ENCODE data around the gene APEH.

Gene APEH

DNA sequence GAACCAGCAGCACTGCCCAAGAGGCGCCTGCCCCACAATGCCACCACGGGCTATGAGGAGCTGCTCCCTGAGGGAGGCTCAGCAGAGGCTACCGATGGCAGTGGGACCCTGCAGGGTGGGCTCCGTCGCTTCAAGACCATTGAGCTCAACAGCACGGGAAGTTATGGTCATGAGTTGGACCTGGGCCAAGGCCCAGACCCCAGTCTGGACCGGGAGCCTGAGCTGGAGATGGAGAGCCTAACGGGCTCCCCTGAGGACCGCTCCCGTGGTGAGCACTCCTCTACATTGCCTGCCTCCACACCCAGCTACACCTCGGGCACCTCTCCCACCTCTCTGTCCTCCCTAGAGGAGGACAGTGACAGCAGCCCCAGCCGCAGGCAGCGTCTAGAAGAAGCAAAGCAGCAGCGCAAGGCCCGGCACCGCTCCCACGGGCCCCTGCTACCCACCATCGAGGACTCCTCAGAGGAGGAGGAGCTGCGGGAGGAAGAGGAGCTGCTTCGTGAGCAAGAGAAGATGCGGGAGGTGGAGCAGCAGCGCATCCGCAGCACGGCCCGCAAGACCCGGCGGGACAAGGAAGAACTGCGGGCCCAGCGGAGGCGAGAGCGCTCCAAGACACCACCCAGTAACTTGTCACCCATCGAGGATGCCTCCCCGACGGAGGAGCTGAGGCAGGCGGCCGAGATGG is 21.8 kb upstream of the APEH start:
- no peak for DNase-seq

DNA sequence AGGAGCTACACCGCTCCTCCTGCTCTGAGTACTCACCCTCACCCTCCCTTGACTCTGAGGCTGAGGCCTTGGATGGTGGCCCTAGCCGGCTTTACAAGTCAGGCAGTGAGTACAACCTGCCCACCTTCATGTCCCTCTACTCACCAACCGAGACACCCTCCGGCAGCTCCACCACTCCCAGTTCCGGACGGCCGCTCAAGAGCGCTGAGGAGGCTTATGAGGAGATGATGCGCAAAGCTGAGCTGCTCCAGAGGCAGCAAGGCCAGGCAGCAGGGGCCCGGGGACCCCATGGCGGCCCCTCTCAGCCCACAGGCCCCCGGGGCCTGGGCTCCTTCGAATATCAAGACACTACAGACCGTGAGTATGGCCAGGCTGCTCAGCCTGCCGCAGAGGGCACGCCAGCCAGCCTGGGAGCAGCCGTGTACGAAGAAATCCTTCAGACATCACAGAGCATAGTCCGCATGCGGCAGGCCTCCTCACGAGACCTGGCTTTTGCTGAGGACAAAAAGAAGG is 21.2 kb upstream of the APEH start:
- DNase-seq, result no peak

DNA sequence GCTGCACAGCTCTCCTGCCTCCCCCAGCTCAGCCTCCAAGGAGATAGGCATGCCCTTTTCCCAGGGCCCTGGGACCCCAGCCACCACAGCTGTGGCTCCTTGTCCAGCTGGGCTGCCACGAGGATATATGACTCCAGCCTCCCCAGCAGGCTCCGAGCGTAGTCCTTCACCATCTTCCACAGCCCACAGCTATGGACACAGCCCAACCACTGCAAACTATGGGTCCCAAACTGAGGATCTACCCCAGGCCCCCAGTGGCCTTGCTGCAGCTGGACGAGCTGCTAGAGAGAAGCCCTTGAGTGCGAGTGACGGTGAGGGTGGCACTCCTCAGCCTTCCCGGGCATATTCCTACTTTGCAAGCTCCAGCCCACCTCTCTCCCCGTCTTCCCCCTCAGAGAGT is 20.5 kb upstream of the APEH start:
- no peak for DNase-seq

GRCh38 chr3:49654176-49654825 is 19.9 kb upstream of the APEH start:
- DNase-seq, result no peak

DNA sequence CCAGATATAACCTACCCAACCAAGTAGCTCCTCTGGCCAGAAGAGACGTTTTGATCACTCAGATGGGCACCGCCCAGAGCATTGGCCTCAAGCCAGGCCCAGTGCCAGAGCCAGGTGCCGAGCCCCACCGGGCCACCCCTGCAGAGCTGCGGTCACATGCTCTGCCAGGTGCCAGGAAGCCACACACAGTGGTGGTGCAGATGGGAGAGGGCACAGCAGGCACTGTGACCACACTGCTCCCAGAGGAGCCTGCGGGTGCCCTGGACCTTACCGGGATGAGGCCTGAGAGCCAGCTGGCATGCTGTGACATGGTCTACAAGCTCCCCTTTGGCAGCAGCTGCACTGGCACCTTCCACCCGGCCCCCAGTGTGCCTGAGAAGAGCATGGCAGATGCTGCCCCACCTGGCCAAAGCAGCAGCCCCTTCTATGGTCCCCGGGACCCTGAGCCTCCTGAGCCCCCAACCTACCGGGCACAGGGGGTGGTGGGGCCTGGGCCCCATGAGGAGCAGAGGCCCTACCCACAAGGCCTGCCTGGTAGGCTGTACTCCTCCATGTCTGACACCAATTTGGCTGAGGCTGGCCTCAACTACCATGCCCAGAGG is 19.1 kb upstream of the APEH start:
- no peak for DNase-seq

DNA sequence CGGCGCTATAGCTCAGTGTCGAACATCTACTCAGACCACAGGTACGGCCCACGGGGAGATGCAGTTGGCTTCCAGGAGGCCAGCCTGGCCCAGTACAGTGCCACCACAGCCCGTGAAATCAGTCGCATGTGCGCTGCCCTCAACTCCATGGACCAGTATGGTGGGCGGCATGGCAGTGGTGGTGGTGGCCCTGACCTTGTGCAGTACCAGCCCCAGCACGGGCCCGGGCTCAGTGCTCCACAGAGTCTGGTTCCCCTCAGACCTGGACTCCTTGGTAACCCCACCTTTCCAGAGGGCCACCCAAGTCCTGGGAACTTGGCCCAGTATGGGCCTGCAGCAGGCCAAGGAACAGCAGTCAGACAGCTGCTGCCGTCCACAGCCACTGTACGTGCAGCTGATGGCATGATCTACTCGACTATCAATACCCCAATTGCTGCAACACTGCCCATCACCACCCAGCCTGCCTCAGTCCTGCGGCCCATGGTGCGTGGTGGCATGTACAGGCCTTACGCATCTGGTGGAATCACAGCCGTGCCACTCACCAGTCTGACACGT is 18.3 kb upstream of the APEH start:
- no peak for DNase-seq

DNA sequence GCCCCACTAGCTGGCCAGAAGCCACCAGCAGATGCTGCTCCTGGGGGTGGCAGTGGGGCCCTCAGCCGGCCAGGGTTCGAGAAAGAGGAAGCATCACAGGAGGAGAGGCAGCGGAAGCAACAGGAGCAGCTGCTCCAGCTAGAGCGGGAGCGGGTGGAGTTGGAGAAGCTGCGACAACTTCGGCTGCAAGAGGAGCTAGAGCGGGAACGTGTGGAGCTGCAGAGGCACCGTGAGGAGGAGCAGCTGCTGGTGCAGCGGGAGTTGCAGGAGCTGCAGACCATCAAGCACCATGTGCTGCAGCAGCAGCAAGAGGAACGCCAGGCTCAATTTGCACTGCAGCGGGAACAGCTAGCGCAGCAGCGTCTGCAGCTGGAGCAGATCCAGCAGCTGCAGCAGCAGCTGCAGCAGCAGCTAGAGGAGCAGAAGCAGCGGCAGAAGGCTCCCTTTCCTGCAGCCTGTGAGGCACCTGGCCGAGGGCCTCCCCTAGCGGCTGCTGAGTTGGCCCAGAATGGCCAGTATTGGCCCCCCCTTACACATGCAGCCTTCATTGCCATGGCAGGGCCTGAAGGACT is 17.5 kb upstream of the APEH start:
- no peak for DNase-seq

- no peak for DNase-seq
Observed at GRCh38 chr3:49657208-49657915, 16.8 kb upstream of the APEH start.

- DNase-seq, result no peak
Observed at GRCh38 chr3:49658711-49659110, 15.4 kb upstream of the APEH start.

DNA sequence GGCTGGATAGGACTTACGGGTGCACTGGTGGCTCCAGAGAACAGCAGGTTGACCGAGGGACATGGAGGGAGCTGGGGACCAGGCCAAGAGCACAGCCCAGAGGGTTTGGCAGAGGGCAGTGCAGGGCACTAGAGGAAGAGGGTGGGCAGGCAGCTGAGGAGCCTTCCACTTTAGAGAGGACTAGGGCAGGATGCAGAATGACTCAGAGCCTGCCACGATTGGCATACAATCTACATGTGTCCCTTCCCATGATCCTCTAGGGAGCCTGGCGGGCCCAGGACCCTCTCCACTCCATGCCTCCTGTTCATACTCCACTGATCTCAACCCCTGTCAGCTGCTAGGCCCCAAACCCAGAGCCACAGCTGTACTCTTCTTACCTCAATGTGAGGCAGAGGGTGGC is 14.4 kb upstream of the APEH start:
- DNase-seq, result no peak

- DNase-seq, result no peak
Observed at GRCh38 chr3:49661281-49661680, 12.9 kb upstream of the APEH start.

DNA sequence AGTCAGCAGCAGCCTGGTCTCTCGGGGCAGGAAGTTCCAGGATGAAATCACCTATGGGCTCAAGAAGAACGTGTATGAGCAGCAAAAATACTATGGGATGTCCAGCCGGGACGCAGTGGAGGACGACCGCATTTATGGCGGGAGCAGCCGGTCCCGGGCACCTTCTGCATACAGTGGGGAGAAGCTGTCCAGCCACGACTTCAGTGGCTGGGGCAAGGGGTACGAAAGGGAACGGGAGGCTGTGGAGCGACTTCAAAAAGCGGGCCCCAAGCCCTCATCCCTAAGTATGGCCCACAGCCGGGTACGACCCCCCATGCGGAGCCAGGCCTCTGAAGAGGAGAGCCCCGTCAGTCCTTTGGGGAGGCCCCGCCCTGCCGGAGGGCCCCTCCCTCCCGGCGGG is 12.1 kb upstream of the APEH start:
- no peak for DNase-seq

DNA sequence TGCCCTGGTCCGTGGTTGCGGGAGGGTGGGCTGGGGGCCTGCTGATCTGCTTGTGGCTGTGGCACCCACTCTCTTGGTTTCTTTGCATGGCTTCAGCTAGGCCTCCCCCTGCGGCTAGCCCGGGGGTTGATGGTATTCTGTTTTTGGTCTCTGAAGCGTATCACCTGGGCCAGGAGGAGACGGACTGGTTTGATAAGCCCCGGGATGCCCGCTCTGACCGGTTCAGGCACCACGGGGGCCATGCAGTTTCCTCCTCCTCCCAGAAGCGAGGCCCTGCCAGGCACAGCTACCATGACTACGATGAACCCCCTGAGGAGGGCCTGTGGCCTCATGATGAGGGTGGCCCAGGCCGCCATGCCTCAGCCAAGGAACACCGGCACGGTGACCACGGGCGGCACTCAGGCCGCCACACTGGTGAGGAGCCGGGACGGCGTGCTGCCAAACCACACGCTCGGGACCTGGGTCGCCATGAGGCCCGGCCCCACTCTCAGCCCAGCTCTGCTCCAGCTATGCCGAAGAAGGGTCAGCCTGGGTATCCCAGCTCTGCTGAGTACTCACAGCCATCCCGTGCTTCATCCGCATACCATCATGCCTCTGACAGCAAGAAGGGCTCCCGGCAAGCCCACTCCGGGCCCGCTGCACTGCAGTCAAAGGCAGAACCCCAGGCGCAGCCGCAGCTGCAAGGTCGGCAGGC is 11.3 kb upstream of the APEH start:
- DNase-seq, result no peak

DNA sequence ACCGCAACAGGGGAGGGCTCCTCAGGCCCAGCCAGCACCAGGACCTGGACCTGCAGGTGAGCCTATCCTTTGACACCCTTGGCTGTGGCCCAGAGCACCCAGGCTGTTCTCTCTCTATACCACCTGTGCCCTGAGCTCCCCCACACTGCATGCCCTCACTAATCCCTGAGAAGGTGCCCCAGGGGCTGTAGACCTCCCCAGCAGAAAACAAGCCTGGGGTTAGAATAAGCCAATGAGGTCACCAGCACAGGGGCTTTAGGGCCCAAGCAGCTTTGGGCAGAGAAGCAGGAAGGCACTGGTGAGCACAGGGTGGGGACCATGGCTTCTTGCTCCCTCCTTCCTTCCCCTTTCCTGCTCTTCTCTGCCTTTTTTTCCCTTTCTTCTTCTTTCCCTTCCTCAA is 10.3 kb upstream of the APEH start:
- DNase-seq, result no peak

DNA sequence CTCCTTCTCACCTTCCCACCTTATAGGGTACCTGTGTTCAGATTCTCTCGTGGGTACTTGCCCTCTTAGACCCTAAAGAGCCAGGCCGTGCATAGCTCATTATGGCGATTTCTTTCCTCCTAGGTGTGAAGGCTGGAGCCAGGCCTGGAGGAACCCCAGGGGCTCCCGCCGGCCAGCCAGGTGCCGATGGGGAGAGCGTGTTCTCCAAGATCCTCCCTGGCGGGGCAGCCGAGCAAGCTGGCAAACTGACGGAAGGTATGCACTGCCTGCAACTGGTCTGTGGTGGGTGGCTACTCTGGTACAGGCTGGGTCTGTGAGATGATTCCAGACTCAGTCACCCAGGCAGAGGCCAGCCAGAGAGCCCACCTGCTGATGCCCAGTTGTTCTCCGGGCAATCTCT is 9.9 kb upstream of the APEH start:
- DNase-seq, result no peak

GRCh38 chr3:49665822-49666519 is 8.2 kb upstream of the APEH start:
- no peak for DNase-seq

GRCh38 chr3:49666592-49666991 is 7.6 kb upstream of the APEH start:
- DNase-seq, result no peak

- DNase-seq, result no peak
Observed at GRCh38 chr3:49667701-49668413, 6.3 kb upstream of the APEH start.

GRCh38 chr3:49668414-49668797 is 5.7 kb upstream of the APEH start:
- DNase-seq, result no peak

DNA sequence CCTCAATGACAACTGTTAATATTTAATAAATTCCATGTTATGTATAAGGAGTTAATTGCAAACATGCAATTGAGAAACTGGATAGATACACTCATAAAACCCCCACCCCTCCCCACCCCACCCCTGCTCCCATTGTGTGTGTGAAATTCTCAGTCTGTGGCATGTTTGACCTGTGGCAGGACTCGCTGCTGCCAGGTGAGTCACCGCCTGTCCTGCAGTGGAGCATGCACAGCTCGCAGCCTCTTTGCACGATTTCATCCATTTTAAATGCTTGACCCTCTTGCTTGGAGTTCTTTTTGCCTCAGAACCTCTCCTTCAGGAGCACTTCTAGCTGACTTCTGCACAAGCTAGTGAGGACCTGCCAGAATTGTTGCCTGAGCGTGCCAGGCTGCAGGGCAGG is 5.3 kb upstream of the APEH start:
- no peak for DNase-seq

GRCh38 chr3:49669352-49669751 is 4.8 kb upstream of the APEH start:
- no peak for DNase-seq
